Fibroblast of pulmonary artery (primary cell): ENCODE measurements around the gene FMN1.
A peak's percentile ranks its signal among the peaks of the same experiment; 100 is the strongest.

ENCODE experiments used
- DNase-seq: peaks from one replicate; pipeline ENCODE4 v3.0.0-alpha.2; 2010; ENCODE audit warnings: low read depth
- H3K4me3 ChIP-seq: replicated peaks from 2 replicates; pipeline ENCODE4 v1.5.1; 2011; ENCODE audit warnings: low read depth, mild to moderate bottlenecking, control low read depth, low read length, moderate library complexity
- TF ChIP-seq, protein P1 (sequence below): IDR thresholded peaks from 2 replicates; pipeline ENCODE4 v1.5.1; 2011; ENCODE audit warnings: mild to moderate bottlenecking, control low read depth, low read length, inconsistent platforms; ENCODE audit errors: missing control alignments

The FMN1 gene

DNA sequence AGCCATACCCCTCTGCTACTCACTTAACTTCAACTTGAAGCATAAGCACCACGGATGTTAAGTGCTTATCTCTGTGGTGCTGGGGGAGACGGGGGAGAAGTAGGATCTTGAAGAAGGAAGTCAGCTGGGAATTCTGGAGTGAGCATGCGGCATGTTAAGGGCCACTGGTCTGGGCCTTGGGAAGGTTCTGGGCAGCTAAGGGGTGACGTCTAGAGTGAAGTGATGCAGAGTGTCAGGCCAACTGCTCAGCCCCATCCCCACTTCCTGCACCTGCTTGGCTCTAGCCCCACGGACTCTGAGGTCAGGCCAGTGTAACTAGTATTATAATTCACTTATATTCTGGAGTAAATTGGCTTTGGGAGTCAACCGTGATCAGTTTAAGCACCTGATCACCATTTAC lies 228.6 kb downstream of the FMN1 start:
- TF ChIP-seq, protein P1, sequence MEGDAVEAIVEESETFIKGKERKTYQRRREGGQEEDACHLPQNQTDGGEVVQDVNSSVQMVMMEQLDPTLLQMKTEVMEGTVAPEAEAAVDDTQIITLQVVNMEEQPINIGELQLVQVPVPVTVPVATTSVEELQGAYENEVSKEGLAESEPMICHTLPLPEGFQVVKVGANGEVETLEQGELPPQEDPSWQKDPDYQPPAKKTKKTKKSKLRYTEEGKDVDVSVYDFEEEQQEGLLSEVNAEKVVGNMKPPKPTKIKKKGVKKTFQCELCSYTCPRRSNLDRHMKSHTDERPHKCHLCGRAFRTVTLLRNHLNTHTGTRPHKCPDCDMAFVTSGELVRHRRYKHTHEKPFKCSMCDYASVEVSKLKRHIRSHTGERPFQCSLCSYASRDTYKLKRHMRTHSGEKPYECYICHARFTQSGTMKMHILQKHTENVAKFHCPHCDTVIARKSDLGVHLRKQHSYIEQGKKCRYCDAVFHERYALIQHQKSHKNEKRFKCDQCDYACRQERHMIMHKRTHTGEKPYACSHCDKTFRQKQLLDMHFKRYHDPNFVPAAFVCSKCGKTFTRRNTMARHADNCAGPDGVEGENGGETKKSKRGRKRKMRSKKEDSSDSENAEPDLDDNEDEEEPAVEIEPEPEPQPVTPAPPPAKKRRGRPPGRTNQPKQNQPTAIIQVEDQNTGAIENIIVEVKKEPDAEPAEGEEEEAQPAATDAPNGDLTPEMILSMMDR: no peak
- no peak for DNase-seq
- no peak overlapping the region for H3K4me3 ChIP-seq

DNA sequence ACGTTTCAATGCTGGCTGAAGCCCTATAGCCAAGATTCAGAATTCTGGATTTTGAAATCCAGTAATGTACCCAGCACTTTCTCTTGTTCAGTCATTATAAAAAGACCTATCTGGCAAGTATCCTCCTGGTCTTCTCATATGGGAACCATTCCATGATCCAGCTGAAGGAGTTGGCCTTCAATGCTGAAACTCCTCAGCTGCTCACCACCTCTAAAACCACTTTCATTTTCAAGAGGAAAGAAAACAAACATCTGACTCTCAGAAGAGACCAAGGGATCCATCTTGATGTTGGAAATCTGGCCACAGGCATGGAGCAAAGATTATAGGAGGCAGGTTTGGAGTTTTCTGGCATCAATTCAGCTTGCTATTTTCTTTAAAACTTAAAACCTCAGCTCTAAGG lies 235.4 kb downstream of the FMN1 start:
- DNase-seq: peak; percentile 39
- TF ChIP-seq, protein P1: no peak

GRCh38 chr15:32957219-32957618 lies 237.3 kb downstream of the FMN1 start:
- TF ChIP-seq, protein P1: no peak
- H3K4me3 ChIP-seq: no peak overlapping the region
- DNase-seq: no peak

More for the DNA sequence above, 235.4 kb downstream of the FMN1 start:
- no peak overlapping the region for H3K4me3 ChIP-seq

GRCh38 chr15:32956711-32957110 lies 237.8 kb downstream of the FMN1 start:
- TF ChIP-seq, protein P1: no peak
- no peak overlapping the region for H3K4me3 ChIP-seq
- no peak for DNase-seq

DNA sequence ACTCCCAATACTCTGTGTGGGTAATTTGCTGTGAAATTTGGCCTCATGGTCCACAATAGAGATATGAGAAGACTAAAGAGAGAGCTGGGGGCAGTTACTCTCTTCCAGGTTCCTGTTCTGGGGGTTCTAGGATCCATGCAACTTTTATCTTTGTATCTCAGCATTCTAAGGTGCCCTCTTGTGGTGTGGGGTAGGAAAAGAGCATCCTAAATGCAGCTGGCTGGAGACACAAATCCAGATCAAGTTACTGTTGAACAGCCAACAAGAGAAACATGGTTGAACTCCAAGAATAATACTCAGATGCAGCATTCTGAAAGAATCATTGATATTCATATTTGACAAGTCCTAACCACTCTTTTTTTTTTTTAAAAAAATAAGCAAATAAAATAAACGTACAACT lies 238.5 kb downstream of the FMN1 start:
- peak; percentile 84 for DNase-seq
- TF ChIP-seq, protein P1: peak; percentile 73
- H3K4me3 ChIP-seq: no peak overlapping the region

GRCh38 chr15:32953533-32953910 lies 241.0 kb downstream of the FMN1 start:
- no peak for DNase-seq
- H3K4me3 ChIP-seq: no peak overlapping the region
- TF ChIP-seq, protein P1: no peak

DNA sequence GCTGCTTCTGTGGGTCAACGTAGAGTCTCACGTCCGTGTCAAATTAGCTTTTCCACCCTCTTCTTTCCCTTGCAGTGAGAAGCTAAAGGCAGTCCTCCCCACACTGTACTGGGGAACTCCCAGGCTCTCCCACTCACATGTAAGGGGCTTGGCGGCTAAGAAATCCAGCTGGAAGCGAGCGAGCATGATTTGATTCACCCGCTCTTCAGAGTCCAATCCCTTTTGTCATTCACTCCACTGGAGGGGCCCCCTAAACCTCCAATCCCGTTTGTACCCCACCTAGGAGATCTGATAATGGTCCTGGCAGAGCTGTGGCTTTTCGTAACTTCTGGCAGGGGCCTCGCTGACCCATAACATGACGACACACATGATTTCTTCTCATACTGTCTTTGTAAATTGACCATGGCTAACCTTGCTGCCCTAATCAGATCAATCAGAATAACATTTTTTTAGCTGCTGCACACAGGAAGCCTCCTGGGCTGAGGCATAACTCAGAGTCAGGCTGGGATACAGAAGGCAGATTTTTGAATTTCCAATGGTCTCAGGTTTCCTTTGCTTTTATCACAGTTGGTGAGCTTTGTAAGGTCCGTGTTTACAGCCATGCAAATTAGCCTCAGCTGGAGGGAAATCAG lies 241.5 kb downstream of the FMN1 start:
- TF ChIP-seq, protein P1: no peak

More for the DNA sequence above, 241.5 kb downstream of the FMN1 start:
- peak; percentile 51 for DNase-seq
- no peak overlapping the region for H3K4me3 ChIP-seq
